ENCODE data around the gene SLC66A2. TPM values are rescaled to one million over a fixed set of nuclear protein-coding genes. Genes with fewer than 3 reads are reported as not detected.

Gene SLC66A2
- total RNA-seq, 1 donor: 35.8 TPM

- H3K27ac ChIP-seq (ENCODE audit: low read depth, low read length): no peak overlapping the region
- TF ChIP-seq, protein P1, sequence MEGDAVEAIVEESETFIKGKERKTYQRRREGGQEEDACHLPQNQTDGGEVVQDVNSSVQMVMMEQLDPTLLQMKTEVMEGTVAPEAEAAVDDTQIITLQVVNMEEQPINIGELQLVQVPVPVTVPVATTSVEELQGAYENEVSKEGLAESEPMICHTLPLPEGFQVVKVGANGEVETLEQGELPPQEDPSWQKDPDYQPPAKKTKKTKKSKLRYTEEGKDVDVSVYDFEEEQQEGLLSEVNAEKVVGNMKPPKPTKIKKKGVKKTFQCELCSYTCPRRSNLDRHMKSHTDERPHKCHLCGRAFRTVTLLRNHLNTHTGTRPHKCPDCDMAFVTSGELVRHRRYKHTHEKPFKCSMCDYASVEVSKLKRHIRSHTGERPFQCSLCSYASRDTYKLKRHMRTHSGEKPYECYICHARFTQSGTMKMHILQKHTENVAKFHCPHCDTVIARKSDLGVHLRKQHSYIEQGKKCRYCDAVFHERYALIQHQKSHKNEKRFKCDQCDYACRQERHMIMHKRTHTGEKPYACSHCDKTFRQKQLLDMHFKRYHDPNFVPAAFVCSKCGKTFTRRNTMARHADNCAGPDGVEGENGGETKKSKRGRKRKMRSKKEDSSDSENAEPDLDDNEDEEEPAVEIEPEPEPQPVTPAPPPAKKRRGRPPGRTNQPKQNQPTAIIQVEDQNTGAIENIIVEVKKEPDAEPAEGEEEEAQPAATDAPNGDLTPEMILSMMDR (IDR thresholded peaks at IDR 0.05; ENCODE audit: extremely low read depth, low read depth, low read length): no peak
- H2AFZ ChIP-seq (ENCODE audit: low read length): no peak overlapping the region
- H3K27me3 ChIP-seq (ENCODE audit: insufficient read depth, low read length): no peaks in the 10 kb centered on the region
- peaks cover 49% of the 10 kb centered on the region for H4K20me1 ChIP-seq (ENCODE audit: insufficient read depth, low read length)
- no peaks in the 10 kb centered on the region for H3K9me3 ChIP-seq (ENCODE audit: low read depth, low read length)
- no peak overlapping the region for H3K4me3 ChIP-seq (ENCODE audit: insufficient read depth, low read length)
- H3K36me3 ChIP-seq (ENCODE audit: insufficient read depth, low read length): peaks cover 25% of the 10 kb centered on the region
- no peaks in the 10 kb centered on the region for H3K4me1 ChIP-seq (ENCODE audit: insufficient read depth, low read length)
- DNase-seq (ENCODE audit: insufficient read length, low spot score, missing footprints): no peak
- peaks cover 93% of the 10 kb centered on the region for H3K79me2 ChIP-seq (ENCODE audit: insufficient read depth, low read length)
- no peak overlapping the region for H3K4me2 ChIP-seq (ENCODE audit: insufficient read depth, low read length)
Measured at GRCh38 chr18:79942786-79943607, 8.5 kb downstream of the SLC66A2 start.

DNA sequence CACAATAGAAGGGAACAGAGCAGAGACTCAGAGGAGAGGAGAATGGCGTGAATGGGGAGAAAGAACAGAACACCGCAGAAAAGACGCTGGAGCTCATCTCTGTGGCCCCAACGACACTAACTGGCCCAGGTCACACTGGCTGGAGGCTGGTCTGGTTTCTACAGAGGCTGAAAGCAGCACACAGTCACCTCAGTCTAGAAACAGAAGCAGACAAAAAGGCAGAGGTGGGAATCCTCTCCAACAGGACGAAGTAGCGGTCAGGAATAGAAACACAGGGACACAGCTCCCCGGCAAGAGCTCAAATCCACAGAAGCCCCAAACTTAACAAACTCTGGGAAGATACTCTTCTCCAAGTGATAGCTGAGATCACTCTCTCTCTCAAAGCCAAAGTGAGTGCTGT is 9.2 kb downstream of the SLC66A2 start:
- Histone ChIP-seq H4K20me1 (ENCODE audit: insufficient read depth, low read length) (peaks cover 52% of the 10 kb centered on the region), H3K36me3 (ENCODE audit: insufficient read depth, low read length) (peaks cover 31% of the 10 kb centered on the region), H3K27me3 (ENCODE audit: insufficient read depth, low read length) (no peaks in the 10 kb centered on the region), H3K4me2 (ENCODE audit: insufficient read depth, low read length) (no peak overlapping the region), H3K4me3 (ENCODE audit: insufficient read depth, low read length) (no peak overlapping the region), H3K27ac (ENCODE audit: low read depth, low read length) (no peak overlapping the region), H3K9me3 (ENCODE audit: low read depth, low read length) (no peaks in the 10 kb centered on the region), H3K4me1 (ENCODE audit: insufficient read depth, low read length) (no peaks in the 10 kb centered on the region), H2AFZ (ENCODE audit: low read length) (no peak overlapping the region), H3K79me2 (ENCODE audit: insufficient read depth, low read length) (peaks cover 94% of the 10 kb centered on the region)
- TF ChIP-seq, protein P1 (IDR thresholded peaks at IDR 0.05; ENCODE audit: extremely low read depth, low read depth, low read length): no peak
- DNase-seq (ENCODE audit: insufficient read length, low spot score, missing footprints): no peak

- Histone ChIP-seq H3K4me3 (ENCODE audit: insufficient read depth, low read length) (no peak overlapping the region), H3K79me2 (ENCODE audit: insufficient read depth, low read length) (peaks cover 95% of the 10 kb centered on the region), H2AFZ (ENCODE audit: low read length) (no peak overlapping the region), H3K9me3 (ENCODE audit: low read depth, low read length) (no peaks in the 10 kb centered on the region), H3K36me3 (ENCODE audit: insufficient read depth, low read length) (peaks cover 31% of the 10 kb centered on the region), H3K4me2 (ENCODE audit: insufficient read depth, low read length) (no peak overlapping the region), H3K27ac (ENCODE audit: low read depth, low read length) (no peak overlapping the region), H3K4me1 (ENCODE audit: insufficient read depth, low read length) (no peaks in the 10 kb centered on the region), H3K27me3 (ENCODE audit: insufficient read depth, low read length) (no peaks in the 10 kb centered on the region), H4K20me1 (ENCODE audit: insufficient read depth, low read length) (peaks cover 51% of the 10 kb centered on the region)
- DNase-seq (ENCODE audit: insufficient read length, low spot score, missing footprints): peak; percentile 38
- TF ChIP-seq, protein P1 (IDR thresholded peaks at IDR 0.05; ENCODE audit: extremely low read depth, low read depth, low read length): no peak
Measured at GRCh38 chr18:79941473-79942119, 9.9 kb downstream of the SLC66A2 start.

GRCh38 chr18:79940814-79941472 is 10.5 kb downstream of the SLC66A2 start:
- H3K27ac ChIP-seq (ENCODE audit: low read depth, low read length): no peak overlapping the region
- H3K27me3 ChIP-seq (ENCODE audit: insufficient read depth, low read length): no peaks in the 10 kb centered on the region
- peaks cover 49% of the 10 kb centered on the region for H4K20me1 ChIP-seq (ENCODE audit: insufficient read depth, low read length)
- no peak overlapping the region for H2AFZ ChIP-seq (ENCODE audit: low read length)
- H3K4me3 ChIP-seq (ENCODE audit: insufficient read depth, low read length): no peak overlapping the region
- H3K4me1 ChIP-seq (ENCODE audit: insufficient read depth, low read length): no peaks in the 10 kb centered on the region
- no peak for DNase-seq (ENCODE audit: insufficient read length, low spot score, missing footprints)
- peaks cover 33% of the 10 kb centered on the region for H3K36me3 ChIP-seq (ENCODE audit: insufficient read depth, low read length)
- no peak overlapping the region for H3K4me2 ChIP-seq (ENCODE audit: insufficient read depth, low read length)
- TF ChIP-seq, protein P1 (IDR thresholded peaks at IDR 0.05; ENCODE audit: extremely low read depth, low read depth, low read length): no peak
- H3K79me2 ChIP-seq (ENCODE audit: insufficient read depth, low read length): peaks cover 95% of the 10 kb centered on the region
- no peaks in the 10 kb centered on the region for H3K9me3 ChIP-seq (ENCODE audit: low read depth, low read length)

All from osteoblast (primary cell).